Lung (tissue), 10 donors: ENCODE measurements around the gene POLR2J3. TPM values are rescaled to one million over a fixed set of nuclear protein-coding genes. Genes with fewer than 3 reads are reported as not detected.
"Not testable (repeated sequence)": the region's sequence is repeated elsewhere in the genome, so short reads cannot be mapped to it uniquely, and the experiment has no call there.

Experiments
- ATAC-seq: fragments of 200-7000 bp; cut with Tn5 transposase; one replicate; pipeline ENCODE4 v1.9.1; 2020; ENCODE audit warnings: moderate number of reproducible peaks; ENCODE audit not compliant: insufficient read depth, low FRiP score
- DNase-seq, 3 donors: peaks; one replicate each; pipeline ENCODE4 v3.0.0-alpha.2; 2013 to 2017
- H3K27ac ChIP-seq, 2 donors: one replicate each; pipeline ENCODE4 v1.5.1; 2013; ENCODE audit warnings: mild to moderate bottlenecking in 2 of 2, moderate library complexity in 2 of 2, control low read depth in 1 of 2, inconsistent platforms in 1 of 2, low read depth in 1 of 2, low read length in 1 of 2
- H3K27me3 ChIP-seq, 3 donors: one replicate each; pipeline ENCODE4 v1.5.1; 2013; ENCODE audit warnings: low read length in 2 of 3; ENCODE audit not compliant: control insufficient read depth in 3 of 3, insufficient read depth in 3 of 3
- H3K36me3 ChIP-seq, 4 donors: one replicate each; pipeline ENCODE4 v1.5.1; 2013; ENCODE audit warnings: low read length in 4 of 4, mild to moderate bottlenecking in 1 of 4, moderate library complexity in 1 of 4; ENCODE audit not compliant: control insufficient read depth in 4 of 4, insufficient read depth in 4 of 4
- H3K4me1 ChIP-seq, 5 donors: one replicate each; pipeline ENCODE4 v1.5.1; 2013; ENCODE audit warnings: low read length in 5 of 5, mild to moderate bottlenecking in 2 of 5, moderate library complexity in 1 of 5; ENCODE audit not compliant: control insufficient read depth in 5 of 5, insufficient read depth in 5 of 5
- H3K4me3 ChIP-seq: one replicate; pipeline ENCODE4 v1.5.1; 2013; ENCODE audit warnings: mild to moderate bottlenecking, control low read depth, moderate library complexity
- H3K9ac ChIP-seq, 2 donors: one replicate each; pipeline ENCODE4 v1.5.1; 2013; ENCODE audit warnings: low read length in 2 of 2, control low read depth in 1 of 2; ENCODE audit not compliant: insufficient read depth in 1 of 2
- H3K9me3 ChIP-seq, 4 donors: one replicate each; pipeline ENCODE4 v1.5.1; 2013; ENCODE audit warnings: low read length in 3 of 4, mild to moderate bottlenecking in 1 of 4, moderate library complexity in 1 of 4; ENCODE audit not compliant: control insufficient read depth in 4 of 4, insufficient read depth in 3 of 4
- WGBS, 2 donors: extraction: QIAGEN DNeasy Blood & Tissue Kit; methylation state at CpG; one replicate each; pipeline ENCODE4 v1.1.7; 2013; 5-methylcytosine and 5-hydroxymethylcytosine counted together
- polyA plus RNA-seq, 2 donors: library from polyadenylated mRNA; stranded (reverse); fragments of 200-250 nt; gene quantifications; one replicate each; pipeline ENCODE4 v1.2.1, GENCODE V29; 2013
- total RNA-seq, 2 donors: library from RNA; depleted of rRNA in 1 of 2; stranded (reverse); fragments of >200 nt in 1 of 2; gene quantifications; one replicate each; pipeline ENCODE4 v1.2.1, GENCODE V29; 2014 to 2021
- donor health status: Bipolar disorder and iron deficiency.
- donor health status: healthy.
- donor health status: DM: yes; HTN: yes; CAD: no.

Gene POLR2J3
- total and polyA plus RNA-seq, 4 donors: 34.5 to 126 (median 49.4) TPM

- H3K4me3 ChIP-seq, H3K9me3 ChIP-seq, H3K27me3 ChIP-seq, DNase-seq, H3K36me3 ChIP-seq, H3K4me1 ChIP-seq, H3K9ac ChIP-seq, ATAC-seq, H3K27ac ChIP-seq: not testable (repeated sequence)
- no CpG with 5 or more reads among the region's 12 CpGs for WGBS, 2 donors
Observed at GRCh38 chr7:102602317-102602716, 29.9 kb upstream of the POLR2J3 start.

DNA sequence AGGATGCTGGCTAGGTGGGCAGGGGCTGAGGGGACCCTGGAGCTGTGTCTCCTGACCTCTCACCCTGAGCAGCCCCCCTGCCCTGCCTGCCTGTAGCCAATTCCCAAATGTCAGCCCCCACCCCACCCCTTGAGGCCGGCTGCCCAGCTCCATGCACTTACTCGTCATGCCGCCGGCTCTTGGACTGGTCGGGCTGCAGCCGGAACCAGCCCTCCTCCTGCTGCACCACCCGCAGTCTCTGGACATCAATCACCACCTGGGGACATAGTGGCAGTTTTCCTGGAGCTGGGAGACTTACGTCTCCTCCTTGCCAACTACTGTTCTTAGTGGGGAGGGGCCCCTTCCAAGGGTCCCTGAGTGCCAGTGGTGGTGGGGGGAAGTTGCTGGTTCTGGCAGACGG is 27.3 kb upstream of the POLR2J3 start:
- WGBS, 2 donors: no CpG with 5 or more reads among the region's 9 CpGs
- DNase-seq, H3K4me3 ChIP-seq, H3K27me3 ChIP-seq, H3K9me3 ChIP-seq, ATAC-seq, H3K4me1 ChIP-seq, H3K27ac ChIP-seq, H3K36me3 ChIP-seq, H3K9ac ChIP-seq: not testable (repeated sequence)

DNA sequence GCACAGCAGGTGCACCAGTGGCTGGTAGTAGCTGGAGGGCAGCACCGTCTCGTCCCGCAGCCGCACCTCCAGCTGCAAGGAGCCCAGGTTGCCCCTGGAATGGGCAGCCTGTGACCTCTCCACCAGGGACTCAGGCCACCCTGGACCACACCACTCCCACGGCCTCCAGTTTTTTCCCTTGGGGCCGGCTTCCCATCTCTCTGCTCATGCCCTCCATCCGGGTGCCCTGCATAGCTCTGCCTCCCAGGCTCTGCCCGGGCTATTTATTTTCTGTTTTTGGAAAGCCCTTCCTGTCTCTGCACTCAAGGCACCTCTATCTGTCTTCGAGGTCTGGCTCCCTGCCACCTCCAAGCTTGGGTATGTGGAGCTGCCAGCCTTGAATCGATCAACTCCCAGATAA is 23.7 kb upstream of the POLR2J3 start:
- not testable (repeated sequence) for H3K27me3 ChIP-seq, H3K36me3 ChIP-seq, DNase-seq, H3K4me1 ChIP-seq, H3K4me3 ChIP-seq, ATAC-seq, H3K9me3 ChIP-seq, H3K27ac ChIP-seq, H3K9ac ChIP-seq
- WGBS, 2 donors: 69 to 83% methylated on average over 4 of the region's 10 CpGs

DNA sequence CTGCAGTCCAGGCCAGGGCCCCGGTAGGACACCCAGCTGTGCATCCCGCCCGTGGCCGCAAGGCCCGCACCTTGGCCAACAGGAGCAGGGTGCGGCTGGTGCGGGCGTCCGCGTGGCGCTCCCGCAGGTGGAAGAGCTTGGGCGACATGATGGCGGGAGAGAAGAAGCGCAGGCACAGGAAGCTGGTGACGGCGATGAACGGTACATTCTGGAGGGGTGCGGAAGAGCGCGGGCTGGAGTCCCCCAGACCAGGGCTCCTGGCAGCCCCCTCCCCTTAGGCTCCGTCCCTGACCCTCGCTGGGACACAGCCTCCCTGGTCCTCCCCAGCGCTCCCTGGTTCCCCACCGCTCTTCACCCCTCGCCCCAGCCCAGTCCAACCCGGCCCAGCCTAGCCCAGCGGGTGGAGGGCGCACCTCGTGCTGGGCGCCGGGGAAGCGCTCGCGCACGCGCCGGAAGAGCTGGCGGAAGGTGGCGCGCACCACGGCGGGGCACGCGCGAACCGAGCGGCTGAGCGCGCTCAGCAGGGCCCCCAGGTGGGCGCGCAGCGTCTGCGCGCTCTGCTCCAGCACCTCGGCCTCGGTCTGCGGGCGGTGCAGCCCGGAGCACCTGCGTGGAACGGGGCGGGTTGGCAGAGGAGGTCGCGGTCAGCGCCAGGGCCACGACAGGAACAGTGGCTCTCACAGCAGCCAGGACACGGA is 21.4 kb upstream of the POLR2J3 start:
- H3K9ac ChIP-seq, H3K27me3 ChIP-seq, H3K4me3 ChIP-seq, H3K27ac ChIP-seq, DNase-seq, H3K4me1 ChIP-seq, H3K9me3 ChIP-seq, H3K36me3 ChIP-seq: not testable (repeated sequence)
- WGBS, 2 donors: no CpG with 5 or more reads among the region's 68 CpGs
- ATAC-seq: peak; percentile 16

DNA sequence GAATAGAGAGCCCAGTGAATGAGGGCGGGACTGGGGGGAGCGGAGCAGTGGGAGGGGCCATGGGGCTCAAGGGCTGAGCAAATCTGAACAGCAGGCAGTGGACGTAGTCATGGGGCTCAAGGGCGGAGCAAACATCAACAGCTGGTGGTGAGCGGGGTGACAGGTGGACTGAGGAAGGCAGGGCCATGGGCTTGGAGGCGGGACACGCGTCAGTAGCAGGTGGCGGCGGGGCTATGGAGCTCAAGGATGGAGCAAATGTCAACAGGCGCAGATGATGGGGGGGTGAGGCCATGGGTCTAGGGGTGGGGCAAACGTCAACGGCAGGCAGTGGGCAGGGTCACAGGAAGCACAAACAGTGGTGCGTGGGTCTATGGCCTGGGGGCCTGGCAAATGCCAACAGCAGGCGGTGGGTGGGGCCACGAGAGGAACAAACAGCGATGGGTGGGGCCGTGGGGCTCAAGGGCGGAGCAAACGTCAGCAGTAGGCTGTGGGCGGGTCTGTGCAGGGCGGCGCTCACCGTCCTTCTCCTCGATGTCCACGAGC is 20.2 kb upstream of the POLR2J3 start:
- not testable (repeated sequence) for H3K27me3 ChIP-seq, H3K36me3 ChIP-seq, DNase-seq, H3K4me1 ChIP-seq, H3K4me3 ChIP-seq, H3K27ac ChIP-seq, H3K9me3 ChIP-seq, H3K9ac ChIP-seq
- ATAC-seq: peak; percentile 81
- 26 to 35% methylated on average over 6 of the region's 26 CpGs for WGBS, 2 donors

DNA sequence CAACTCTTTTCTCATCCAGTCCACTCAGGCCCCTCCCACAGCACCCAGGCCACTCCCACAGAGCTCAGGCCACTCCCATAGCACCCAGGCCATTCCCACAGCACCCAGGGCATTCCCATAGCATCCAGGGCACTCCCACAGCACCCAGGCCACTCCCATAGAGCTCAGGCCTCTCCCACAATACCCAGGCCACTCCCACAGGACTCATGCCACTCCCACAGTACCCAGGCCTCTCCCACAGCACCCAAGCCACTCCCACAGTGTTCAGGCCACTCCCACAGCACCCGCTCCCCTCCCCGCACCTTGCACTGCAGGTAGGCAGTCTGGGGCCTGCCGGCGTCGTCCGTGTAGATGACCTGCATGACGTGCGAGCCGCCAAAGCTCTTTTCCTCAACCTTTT is 17.5 kb upstream of the POLR2J3 start:
- WGBS, 2 donors: no CpG with 5 or more reads among the region's 9 CpGs
- DNase-seq, H3K4me3 ChIP-seq, H3K27me3 ChIP-seq, H3K9ac ChIP-seq, H3K27ac ChIP-seq, H3K9me3 ChIP-seq, H3K4me1 ChIP-seq, H3K36me3 ChIP-seq: not testable (repeated sequence)
- peak; percentile 64 for ATAC-seq

DNA sequence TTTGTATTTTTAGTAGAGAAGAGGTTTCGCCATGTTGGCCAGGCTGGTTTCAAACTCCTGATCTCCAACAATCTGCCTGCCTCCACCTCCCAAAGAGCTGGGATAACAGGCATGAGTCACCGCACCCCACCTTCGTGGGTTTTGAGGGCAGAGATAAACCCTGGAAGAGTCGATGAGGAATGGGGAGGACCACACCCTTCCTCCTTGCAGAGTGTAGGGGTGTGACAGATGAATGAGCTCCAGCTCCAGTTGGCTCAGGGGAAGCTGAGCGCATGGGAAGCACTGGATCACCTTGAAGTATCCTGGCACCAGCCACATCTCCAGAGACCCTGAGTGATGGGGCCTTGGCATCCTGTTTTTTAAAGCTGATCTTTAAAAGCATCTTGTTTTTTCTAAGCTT is 11.1 kb upstream of the POLR2J3 start:
- not testable (repeated sequence) for H3K27me3 ChIP-seq, H3K27ac ChIP-seq, DNase-seq, ATAC-seq, H3K4me1 ChIP-seq, H3K36me3 ChIP-seq, H3K9me3 ChIP-seq, H3K4me3 ChIP-seq, H3K9ac ChIP-seq
- WGBS, 2 donors: no CpG with 5 or more reads among the region's 5 CpGs

DNA sequence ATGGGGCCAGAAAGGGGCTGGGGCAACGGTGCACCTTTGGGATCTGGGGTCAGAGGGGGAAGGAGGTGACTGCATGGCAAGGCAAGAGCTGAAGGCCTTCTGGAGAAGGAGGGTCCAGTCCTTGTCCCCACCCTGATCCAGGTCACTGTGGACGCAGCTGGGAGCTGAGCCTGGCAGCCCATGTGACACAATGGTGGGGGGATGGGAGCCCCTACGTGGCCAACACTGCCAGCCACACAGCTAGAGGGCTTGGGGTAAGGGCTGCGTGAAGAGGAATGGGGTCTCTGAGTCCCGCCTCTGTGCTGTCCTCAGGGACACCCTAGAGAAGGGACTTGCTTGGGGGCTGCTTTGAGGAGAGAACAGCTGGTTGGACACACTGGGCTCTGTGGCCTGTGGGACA is 9.3 kb upstream of the POLR2J3 start:
- not testable (repeated sequence) for H3K9me3 ChIP-seq, ATAC-seq, H3K4me1 ChIP-seq, DNase-seq, H3K4me3 ChIP-seq, H3K9ac ChIP-seq, H3K27me3 ChIP-seq, H3K27ac ChIP-seq, H3K36me3 ChIP-seq
- no CpG with 5 or more reads among the region's 5 CpGs for WGBS, 2 donors
